MM.1S (cell line): ENCODE results near the gene CALR3.

ENCODE experiments used
- DNase-seq: peaks from one replicate; pipeline ENCODE4 v3.0.0-alpha.2; 2015
- H2AFZ ChIP-seq: fragments of 300-600 bp; sonication (generic); 2 replicates; pipeline ENCODE4 v1.6.0; 2016; ENCODE audit warnings: antibody characterized with exemption, low read length
- H3F3A ChIP-seq: fragments of 300-600 bp; sonication (generic); 2 replicates; pipeline ENCODE4 v1.6.1; 2016; ENCODE audit warnings: mild to moderate bottlenecking, antibody characterized with exemption, low read length, moderate library complexity, mixed read lengths; ENCODE audit not compliant: insufficient read depth
- H3K27ac ChIP-seq: fragments of 300-600 bp; sonication (generic); 2 replicates; pipeline ENCODE4 v1.5.1; 2016; ENCODE audit warnings: mild to moderate bottlenecking, low read length
- H3K27me3 ChIP-seq: fragments of 300-600 bp; sonication (generic); replicated peaks from 2 replicates; pipeline ENCODE4 v1.6.0; 2016; ENCODE audit warnings: low read length; ENCODE audit not compliant: insufficient read depth
- H3K36me3 ChIP-seq: fragments of 300-600 bp; sonication (generic); replicated peaks from 2 replicates; pipeline ENCODE4 v1.6.1; 2016; ENCODE audit warnings: mild to moderate bottlenecking, low read length, mixed read lengths; ENCODE audit not compliant: insufficient read depth
- H3K4me1 ChIP-seq: fragments of 300-600 bp; sonication (generic); 2 replicates; pipeline ENCODE4 v1.6.1; 2016; ENCODE audit warnings: low read length, mixed read lengths
- H3K4me2 ChIP-seq: fragments of 300-600 bp; sonication (generic); 2 replicates; pipeline ENCODE4 v1.6.0; 2016; ENCODE audit warnings: low read depth, low read length
- H3K4me3 ChIP-seq: fragments of 300-600 bp; sonication (generic); 2 replicates; pipeline ENCODE4 v1.5.1; 2016; ENCODE audit warnings: low read length, mixed read lengths
- H3K79me2 ChIP-seq: fragments of 300-600 bp; sonication (generic); 2 replicates; pipeline ENCODE4 v1.6.1; 2016; ENCODE audit warnings: mixed run types, low read length, mixed read lengths
- H3K9ac ChIP-seq: fragments of 300-600 bp; sonication (generic); 2 replicates; pipeline ENCODE4 v1.6.1; 2016; ENCODE audit warnings: low read length, mixed read lengths
- H3K9me2 ChIP-seq: fragments of 300-600 bp; sonication (generic); replicated peaks from 2 replicates; pipeline ENCODE4 v1.6.1; 2016; ENCODE audit warnings: mild to moderate bottlenecking, low read length, mixed read lengths; ENCODE audit not compliant: insufficient read depth
- H3K9me3 ChIP-seq: fragments of 300-600 bp; sonication (generic); replicated peaks from 2 replicates; pipeline ENCODE4 v1.6.1; 2016; ENCODE audit warnings: mild to moderate bottlenecking, low read length, mixed read lengths; ENCODE audit not compliant: insufficient read depth
- H4K20me1 ChIP-seq: fragments of 300-600 bp; sonication (generic); 2 replicates; pipeline ENCODE4 v1.6.1; 2016; ENCODE audit warnings: mild to moderate bottlenecking, low read length, moderate library complexity, mixed read lengths; ENCODE audit not compliant: insufficient read depth
- EZH2 ChIP-seq: fragments of 300-600 bp; sonication (generic); optimal IDR thresholded peaks from 2 replicates; pipeline ENCODE3; 2017; ENCODE audit warnings: low read depth, mild to moderate bottlenecking, antibody characterized with exemption, low read length, mixed read lengths
- EZH2phosphoT487 ChIP-seq: fragments of 300-600 bp; sonication (generic); IDR thresholded peaks from 2 replicates; pipeline ENCODE4 v1.6.1; 2018; ENCODE audit warnings: antibody characterized with exemption, low read length
- TF ChIP-seq, protein P1 (sequence below): fragments of 300-600 bp; sonication (generic); IDR thresholded peaks from 2 replicates; pipeline ENCODE4 v1.5.1; 2016; ENCODE audit warnings: antibody characterized with exemption, low read length, mixed read lengths

Gene CALR3

DNA sequence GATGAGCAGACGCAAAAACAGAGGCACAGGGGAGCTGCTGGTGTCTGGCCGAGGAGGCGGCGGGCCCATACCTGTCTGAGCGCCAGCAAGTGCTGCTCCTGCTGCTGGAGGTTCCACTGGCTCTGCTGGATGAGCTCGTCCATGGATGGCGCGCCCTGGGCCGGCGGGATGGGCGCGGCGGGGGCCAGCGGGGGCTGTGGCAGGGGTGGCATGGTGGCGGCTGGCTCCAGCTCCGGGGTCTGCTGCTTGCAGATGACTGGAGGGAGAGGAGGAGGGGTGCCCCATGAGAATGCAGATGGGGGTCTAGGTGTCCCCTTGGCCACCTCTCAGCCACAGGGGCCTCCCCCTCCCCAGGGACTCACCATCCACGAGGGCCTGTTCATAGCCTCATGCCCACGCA, 39.4 kb upstream of the CALR3 start:
- Histone ChIP-seq H4K20me1 (peaks cover 11% of the 10 kb centered on the region), H3K27me3 (no peaks in the 10 kb centered on the region), H3K79me2 (peaks cover 90% of the 10 kb centered on the region), H2AFZ (no peak overlapping the region), H3K4me2 (no peak overlapping the region), H3K4me3 (no peak overlapping the region), H3K9me2 (no peaks in the 10 kb centered on the region), H3F3A (no peaks in the 10 kb centered on the region), H3K9me3 (no peaks in the 10 kb centered on the region), H3K9ac (no peak overlapping the region), H3K27ac (no peak overlapping the region), H3K36me3 (peaks cover 9% of the 10 kb centered on the region), H3K4me1 (peaks cover 3% of the 10 kb centered on the region; the same call in 1 of the 2 replicates)
- DNase-seq: no peak
- TF ChIP-seq EZH2: no peak
- TF ChIP-seq EZH2phosphoT487: no peak
- TF ChIP-seq, protein P1, sequence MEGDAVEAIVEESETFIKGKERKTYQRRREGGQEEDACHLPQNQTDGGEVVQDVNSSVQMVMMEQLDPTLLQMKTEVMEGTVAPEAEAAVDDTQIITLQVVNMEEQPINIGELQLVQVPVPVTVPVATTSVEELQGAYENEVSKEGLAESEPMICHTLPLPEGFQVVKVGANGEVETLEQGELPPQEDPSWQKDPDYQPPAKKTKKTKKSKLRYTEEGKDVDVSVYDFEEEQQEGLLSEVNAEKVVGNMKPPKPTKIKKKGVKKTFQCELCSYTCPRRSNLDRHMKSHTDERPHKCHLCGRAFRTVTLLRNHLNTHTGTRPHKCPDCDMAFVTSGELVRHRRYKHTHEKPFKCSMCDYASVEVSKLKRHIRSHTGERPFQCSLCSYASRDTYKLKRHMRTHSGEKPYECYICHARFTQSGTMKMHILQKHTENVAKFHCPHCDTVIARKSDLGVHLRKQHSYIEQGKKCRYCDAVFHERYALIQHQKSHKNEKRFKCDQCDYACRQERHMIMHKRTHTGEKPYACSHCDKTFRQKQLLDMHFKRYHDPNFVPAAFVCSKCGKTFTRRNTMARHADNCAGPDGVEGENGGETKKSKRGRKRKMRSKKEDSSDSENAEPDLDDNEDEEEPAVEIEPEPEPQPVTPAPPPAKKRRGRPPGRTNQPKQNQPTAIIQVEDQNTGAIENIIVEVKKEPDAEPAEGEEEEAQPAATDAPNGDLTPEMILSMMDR: no peak

DNA sequence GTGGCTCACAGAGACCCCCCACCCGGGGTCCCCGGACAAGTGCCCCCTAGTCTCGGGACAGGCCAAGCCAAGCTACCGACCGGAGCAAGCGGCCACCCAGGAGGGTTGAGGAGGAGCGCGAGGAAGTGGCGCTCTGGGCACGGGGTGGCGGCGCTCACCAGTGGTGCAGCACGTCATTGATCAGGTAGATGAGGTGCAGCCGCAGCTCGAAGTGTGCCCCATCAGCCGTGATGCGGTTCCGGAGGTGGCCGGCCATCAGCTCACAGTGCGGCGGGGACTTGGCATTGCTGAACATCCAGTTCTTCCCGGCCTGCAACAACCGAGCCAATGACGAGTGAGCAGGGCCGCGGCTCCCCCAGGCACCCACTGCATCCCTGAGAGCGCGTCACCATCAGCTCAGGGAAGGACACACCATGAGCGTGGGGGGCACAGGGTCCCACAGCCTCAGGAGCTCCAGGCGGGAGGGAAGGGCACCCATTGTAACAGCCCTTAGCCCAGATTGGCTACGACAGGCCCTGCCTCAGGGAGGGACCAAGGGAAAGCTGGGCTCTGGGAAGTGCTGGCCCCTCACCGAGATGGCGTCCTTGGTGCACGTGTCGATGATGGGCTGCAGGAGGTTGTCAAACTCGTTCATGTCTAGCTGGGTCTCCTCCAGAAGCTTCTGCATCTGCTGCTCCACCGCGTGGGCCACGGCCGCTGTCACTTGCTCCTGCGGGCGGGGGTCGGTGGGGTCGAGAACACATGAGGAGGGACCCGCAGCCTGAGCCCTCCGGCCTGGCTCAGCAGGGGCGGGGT, 36.7 kb upstream of the CALR3 start:
- H2AFZ ChIP-seq: no peak overlapping the region
- TF ChIP-seq EZH2 (no peak), EZH2phosphoT487 (no peak)
- TF ChIP-seq, protein P1: no peak
- peaks cover 8% of the 10 kb centered on the region for H4K20me1 ChIP-seq
- H3K27ac ChIP-seq: no peak overlapping the region
- H3K4me2 ChIP-seq: no peak overlapping the region
- H3K79me2 ChIP-seq: peaks cover 68% of the 10 kb centered on the region
- no peaks in the 10 kb centered on the region for H3K4me1 ChIP-seq
- H3K9ac ChIP-seq: no peak overlapping the region
- H3K27me3 ChIP-seq: no peaks in the 10 kb centered on the region
- no peaks in the 10 kb centered on the region for H3F3A ChIP-seq
- H3K9me2 ChIP-seq: no peaks in the 10 kb centered on the region
- no peak for DNase-seq
- H3K9me3 ChIP-seq: no peaks in the 10 kb centered on the region
- H3K36me3 ChIP-seq: peaks cover 4% of the 10 kb centered on the region
- no peak overlapping the region for H3K4me3 ChIP-seq

DNA sequence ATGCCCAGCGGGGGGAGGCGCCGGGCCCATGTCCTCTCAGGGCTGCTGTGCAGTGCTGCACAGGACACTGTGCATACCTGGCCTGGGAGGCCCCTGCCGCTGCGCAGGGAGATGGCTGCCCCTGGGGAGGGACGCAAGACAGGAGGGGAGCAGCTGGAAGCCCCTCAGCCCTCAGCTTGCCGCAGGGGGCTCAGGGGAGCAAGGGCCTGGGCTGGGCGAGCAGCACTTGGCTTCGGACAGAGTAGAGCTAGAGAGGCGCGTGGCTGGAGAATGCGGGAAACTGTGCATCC, 35.4 kb upstream of the CALR3 start:
- H3K4me1 ChIP-seq: no peaks in the 10 kb centered on the region
- H3K9me2 ChIP-seq: no peaks in the 10 kb centered on the region
- no peaks in the 10 kb centered on the region for H3K9me3 ChIP-seq
- no peak overlapping the region for H3K4me3 ChIP-seq
- H3K79me2 ChIP-seq: peaks cover 63% of the 10 kb centered on the region
- no peak overlapping the region for H3K4me2 ChIP-seq
- H3K36me3 ChIP-seq: peaks cover 4% of the 10 kb centered on the region
- H4K20me1 ChIP-seq: peaks cover 5% of the 10 kb centered on the region
- no peak overlapping the region for H3K9ac ChIP-seq
- DNase-seq: no peak
- no peaks in the 10 kb centered on the region for H3F3A ChIP-seq
- H2AFZ ChIP-seq: no peak overlapping the region
- H3K27me3 ChIP-seq: no peaks in the 10 kb centered on the region
- H3K27ac ChIP-seq: no peak overlapping the region
- TF ChIP-seq, protein P1: no peak
- TF ChIP-seq EZH2 (no peak), EZH2phosphoT487 (no peak)
